Ishikawa (cell line): ENCODE results near the gene TMEM200A.

Experiments
- CEBPB ChIP-seq: IDR thresholded peaks from 2 replicates; pipeline ENCODE4 v1.6.1; 2012
- CREB1 ChIP-seq: IDR thresholded peaks from 2 replicates; pipeline ENCODE4 v1.6.1; 2012; ENCODE audit warnings: low read depth
- EGR1 ChIP-seq: IDR thresholded peaks from 2 replicates; pipeline ENCODE4 v1.6.1; 2012
- EP300 ChIP-seq: IDR thresholded peaks from 2 replicates; pipeline ENCODE4 v1.6.1; 2012; ENCODE audit warnings: borderline replicate concordance
- FOXM1 ChIP-seq: IDR thresholded peaks from 2 replicates; pipeline ENCODE4 v1.6.1; 2012; ENCODE audit warnings: low read depth, borderline replicate concordance
- MAX ChIP-seq: IDR thresholded peaks from 2 replicates; pipeline ENCODE4 v1.6.1; 2012
- NFIC ChIP-seq: IDR thresholded peaks from 2 replicates; pipeline ENCODE4 v1.6.1; 2012
- RAD21 ChIP-seq: IDR thresholded peaks from 2 replicates; pipeline ENCODE4 v1.6.1; 2012; ENCODE audit warnings: low read depth
- REST ChIP-seq: IDR thresholded peaks from 2 replicates; pipeline ENCODE4 v1.6.1; 2012; ENCODE audit warnings: low read depth, mild to moderate bottlenecking
- TAF1 ChIP-seq: IDR thresholded peaks from 2 replicates; pipeline ENCODE4 v1.6.1; 2012; ENCODE audit warnings: low read depth, mild to moderate bottlenecking
- TCF12 ChIP-seq: IDR thresholded peaks from 2 replicates; pipeline ENCODE4 v1.6.1; 2012; ENCODE audit warnings: low read depth
- TEAD4 ChIP-seq: IDR thresholded peaks from 2 replicates; pipeline ENCODE4 v1.6.1; 2012
- USF1 ChIP-seq: IDR thresholded peaks from 2 replicates; pipeline ENCODE4 v1.6.1; 2012
- YY1 ChIP-seq: IDR thresholded peaks from 2 replicates; pipeline ENCODE4 v1.6.1; 2012; ENCODE audit warnings: low read depth
- ZBTB7A ChIP-seq: IDR thresholded peaks from 2 replicates; pipeline ENCODE4 v1.6.1; 2012; ENCODE audit warnings: low read depth

TMEM200A gene

GRCh38 chr6:130435181-130435580, 69.4 kb downstream of the TMEM200A start:
- TF ChIP-seq TCF12 (no peak), CEBPB (no peak), YY1 (no peak)

- TF ChIP-seq EP300, result no peak
- TF ChIP-seq TAF1, result no peak
- TF ChIP-seq RAD21, result no peak
- TF ChIP-seq CREB1, result no peak
- TF ChIP-seq NFIC, result no peak
- no peak for TF ChIP-seq USF1
- TF ChIP-seq YY1, result no peak
- TF ChIP-seq EGR1, result no peak
- TF ChIP-seq TCF12, result no peak
- TF ChIP-seq TEAD4, result no peak
- no peak for TF ChIP-seq MAX
- TF ChIP-seq ZBTB7A, result no peak
These were observed 72.1 kb downstream of the TMEM200A start for GRCh38 chr6:130437961-130438360.

GRCh38 chr6:130447374-130447773, 81.6 kb downstream of the TMEM200A start:
- TF ChIP-seq TCF12, result no peak
- TF ChIP-seq ZBTB7A, result no peak
- no peak for TF ChIP-seq RAD21
- TF ChIP-seq EP300, result no peak

- TF ChIP-seq NFIC (no peak), TEAD4 (no peak), USF1 (no peak), TAF1 (no peak), TCF12 (no peak), CEBPB (no peak), ZBTB7A (no peak), CREB1 (no peak), MAX (no peak), REST (no peak), EP300 (no peak), RAD21 (no peak), FOXM1 (no peak), EGR1 (no peak), YY1 (no peak)
These were observed 86.5 kb downstream of the TMEM200A start for GRCh38 chr6:130452336-130452735.

GRCh38 chr6:130453230-130453629, 87.4 kb downstream of the TMEM200A start:
- TF ChIP-seq USF1 (no peak), REST (no peak), ZBTB7A (no peak), CEBPB (no peak), FOXM1 (no peak), RAD21 (no peak), TAF1 (no peak), MAX (no peak), CREB1 (no peak), TEAD4 (no peak), EP300 (no peak), NFIC (no peak), TCF12 (no peak), YY1 (no peak), EGR1 (no peak)

- no peak for TF ChIP-seq TEAD4
- no peak for TF ChIP-seq TAF1
- TF ChIP-seq CREB1, result no peak
- no peak for TF ChIP-seq USF1
- TF ChIP-seq FOXM1, result no peak
- no peak for TF ChIP-seq REST
- TF ChIP-seq TCF12, result no peak
- no peak for TF ChIP-seq RAD21
- TF ChIP-seq EP300, result no peak
- TF ChIP-seq NFIC, result no peak
- TF ChIP-seq CEBPB, result no peak
- no peak for TF ChIP-seq YY1
- no peak for TF ChIP-seq ZBTB7A
- TF ChIP-seq MAX, result no peak
These were observed 91.8 kb downstream of the TMEM200A start for GRCh38 chr6:130457605-130458004.
